SK-N-MC (cell line): ENCODE results near the gene NOXO1.

ENCODE experiments used
- EZH2 ChIP-seq: fragments of 200-600 bp; sonication (generic); IDR thresholded peaks from one replicate; pipeline ENCODE4 v1.6.1; 2017; ENCODE audit warnings: antibody characterized with exemption
- FOXP2 ChIP-seq: optimal IDR thresholded peaks from 2 replicates; pipeline ENCODE3; 2011; ENCODE audit warnings: mild to moderate bottlenecking, moderate library complexity; ENCODE audit not compliant: insufficient read depth; ENCODE audit errors: extremely low read length, control extremely low read depth
- POLR2AphosphoS5 ChIP-seq: IDR thresholded peaks from 2 replicates; pipeline ENCODE4 v1.6.1; 2012; ENCODE audit warnings: mild to moderate bottlenecking, low read depth, low read length, borderline replicate concordance

GRCh38 chr16:2013527-2013926 is 32.3 kb upstream of the NOXO1 start:
- TF ChIP-seq POLR2AphosphoS5 (no peak), EZH2 (no peak), FOXP2 (no peak)
